Trophoblast cell (in vitro differentiated cells and primary cell): ENCODE measurements around the gene BAIAP2.

Experiments used
- DNase-seq, 2 donors: peaks; one replicate each; pipeline ENCODE4 v3.0.0-alpha.2; 2016
- H2AFZ ChIP-seq: 2 replicates; pipeline ENCODE4 v1.6.1; 2013; ENCODE audit warnings: low read length, moderate library complexity, mild to moderate bottlenecking; ENCODE audit not compliant: insufficient read depth, poor library complexity
- H2AK5ac ChIP-seq: 2 replicates; pipeline ENCODE4 v1.6.1; 2013; ENCODE audit warnings: mild to moderate bottlenecking, low read length
- H2BK120ac ChIP-seq: 2 replicates; pipeline ENCODE4 v1.6.1; 2013; ENCODE audit warnings: low read length, mild to moderate bottlenecking, moderate library complexity; ENCODE audit not compliant: insufficient read depth, poor library complexity
- H2BK12ac ChIP-seq: 2 replicates; pipeline ENCODE4 v1.6.1; 2013; ENCODE audit warnings: mild to moderate bottlenecking, low read length, moderate library complexity
- H2BK5ac ChIP-seq: 2 replicates; pipeline ENCODE4 v1.6.1; 2013; ENCODE audit warnings: low read length, low read depth, moderate library complexity, mild to moderate bottlenecking; ENCODE audit not compliant: poor library complexity
- H3K14ac ChIP-seq: 2 replicates; pipeline ENCODE4 v1.6.1; 2013; ENCODE audit warnings: mild to moderate bottlenecking, low read length
- H3K18ac ChIP-seq: 2 replicates; pipeline ENCODE4 v1.6.1; 2013; ENCODE audit warnings: mild to moderate bottlenecking, low read length
- H3K23ac ChIP-seq: 2 replicates; pipeline ENCODE4 v1.6.1; 2013; ENCODE audit warnings: low read length
- H3K27ac ChIP-seq: 2 replicates; pipeline ENCODE4 v1.5.1; 2013; ENCODE audit warnings: low read depth, mild to moderate bottlenecking, inconsistent platforms, low read length, moderate library complexity
- H3K27me3 ChIP-seq: 2 replicates; pipeline ENCODE4 v1.6.1; 2013; ENCODE audit warnings: inconsistent platforms, mild to moderate bottlenecking, low read length, moderate library complexity; ENCODE audit not compliant: insufficient read depth
- H3K36me3 ChIP-seq, 2 experiments: 1 replicate in 1 of 2; 2 replicates in 1 of 2; pipeline ENCODE4 v1.6.1; 2013; ENCODE audit warnings: low read length in 2 of 2, mild to moderate bottlenecking in 2 of 2, moderate library complexity in 1 of 2; ENCODE audit not compliant: insufficient read depth in 2 of 2, control insufficient read depth in 1 of 2
- H3K4ac ChIP-seq: 2 replicates; pipeline ENCODE4 v1.6.1; 2013; ENCODE audit warnings: low read depth, mild to moderate bottlenecking, low read length, moderate library complexity
- H3K4me1 ChIP-seq, 2 experiments: 1 replicate in 1 of 2; 2 replicates in 1 of 2; pipeline ENCODE4 v1.6.1; 2013; ENCODE audit warnings: low read length in 2 of 2, mild to moderate bottlenecking in 2 of 2, moderate library complexity in 1 of 2; ENCODE audit not compliant: insufficient read depth in 2 of 2, control insufficient read depth in 1 of 2
- H3K4me2 ChIP-seq: 2 replicates; pipeline ENCODE4 v1.6.1; 2013; ENCODE audit warnings: inconsistent platforms, mild to moderate bottlenecking, low read length, moderate library complexity
- H3K4me3 ChIP-seq: 2 replicates; pipeline ENCODE4 v1.5.1; 2013; ENCODE audit warnings: mild to moderate bottlenecking, low read depth, low read length, inconsistent platforms
- H3K79me1 ChIP-seq: one replicate; pipeline ENCODE4 v1.6.1; 2013; ENCODE audit warnings: low read length
- H3K79me2 ChIP-seq: 2 replicates; pipeline ENCODE4 v1.6.1; 2013; ENCODE audit warnings: low read length, mild to moderate bottlenecking; ENCODE audit not compliant: control insufficient read depth, insufficient read depth, poor library complexity
- H3K9ac ChIP-seq: 2 replicates; pipeline ENCODE4 v1.6.1; 2013; ENCODE audit warnings: mild to moderate bottlenecking, low read length
- H3K9me3 ChIP-seq: 2 replicates; pipeline ENCODE4 v1.6.1; 2013; ENCODE audit warnings: low read depth, mild to moderate bottlenecking, control low read depth, inconsistent platforms, low read length; ENCODE audit not compliant: insufficient read depth
- H4K12ac ChIP-seq: 2 replicates; pipeline ENCODE4 v1.6.1; 2013; ENCODE audit warnings: low read depth, mild to moderate bottlenecking, low read length, moderate library complexity
- H4K8ac ChIP-seq: 2 replicates; pipeline ENCODE4 v1.6.1; 2013; ENCODE audit warnings: low read depth, mild to moderate bottlenecking, low read length, moderate library complexity
- H4K91ac ChIP-seq: one replicate; pipeline ENCODE4 v1.6.1; 2013; ENCODE audit warnings: low read depth, mild to moderate bottlenecking, low read length, moderate library complexity
- WGBS: extraction: QIAGEN DNeasy Blood & Tissue Kit; methylation state at CpG from one replicate; pipeline ENCODE4 v1.1.7; 2013; ENCODE audit warnings: missing lambda C conversion rate; ENCODE audit not compliant: insufficient read length, insufficient coverage; ENCODE audit errors: extremely low coverage; 5-methylcytosine and 5-hydroxymethylcytosine counted together

The BAIAP2 gene

DNA sequence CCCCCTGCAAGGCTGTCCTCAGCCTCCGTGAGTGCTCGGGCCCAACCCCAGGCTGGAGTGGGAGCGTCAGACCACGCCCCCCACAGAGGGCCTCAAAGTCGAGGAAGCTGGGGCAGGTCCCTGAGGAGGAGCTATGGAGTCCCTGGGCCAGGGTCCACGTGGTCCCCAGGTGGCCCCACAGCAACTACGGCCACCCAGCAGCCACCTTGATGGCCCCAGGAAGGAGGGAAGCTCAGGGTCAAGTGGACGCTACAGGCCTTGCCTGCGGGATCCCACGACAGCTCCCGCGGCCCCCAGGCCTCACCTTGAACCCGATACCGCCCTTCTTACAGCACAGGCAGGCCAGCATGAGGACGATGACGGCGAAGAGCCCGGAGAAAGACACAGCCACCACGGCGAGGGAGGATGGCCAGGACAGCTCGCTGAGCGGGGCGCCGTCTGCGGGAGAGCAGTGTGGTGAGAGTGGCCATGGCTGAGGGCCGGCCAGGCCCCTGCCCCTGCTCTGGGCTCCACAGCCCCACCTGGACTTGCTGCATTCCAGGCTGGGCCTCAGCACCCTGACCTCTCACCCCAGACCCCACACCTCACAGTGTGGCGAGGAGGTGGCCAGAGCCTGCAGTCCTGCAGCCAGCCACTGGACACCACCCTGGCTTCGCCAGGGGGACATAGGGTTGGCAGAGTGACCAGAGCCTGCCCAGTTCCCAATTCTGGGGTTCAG is 99.3 kb downstream of the BAIAP2 start:
- no CpG with 5 or more reads among the region's 28 CpGs for WGBS
- no peak overlapping the region for H3K14ac ChIP-seq

DNA sequence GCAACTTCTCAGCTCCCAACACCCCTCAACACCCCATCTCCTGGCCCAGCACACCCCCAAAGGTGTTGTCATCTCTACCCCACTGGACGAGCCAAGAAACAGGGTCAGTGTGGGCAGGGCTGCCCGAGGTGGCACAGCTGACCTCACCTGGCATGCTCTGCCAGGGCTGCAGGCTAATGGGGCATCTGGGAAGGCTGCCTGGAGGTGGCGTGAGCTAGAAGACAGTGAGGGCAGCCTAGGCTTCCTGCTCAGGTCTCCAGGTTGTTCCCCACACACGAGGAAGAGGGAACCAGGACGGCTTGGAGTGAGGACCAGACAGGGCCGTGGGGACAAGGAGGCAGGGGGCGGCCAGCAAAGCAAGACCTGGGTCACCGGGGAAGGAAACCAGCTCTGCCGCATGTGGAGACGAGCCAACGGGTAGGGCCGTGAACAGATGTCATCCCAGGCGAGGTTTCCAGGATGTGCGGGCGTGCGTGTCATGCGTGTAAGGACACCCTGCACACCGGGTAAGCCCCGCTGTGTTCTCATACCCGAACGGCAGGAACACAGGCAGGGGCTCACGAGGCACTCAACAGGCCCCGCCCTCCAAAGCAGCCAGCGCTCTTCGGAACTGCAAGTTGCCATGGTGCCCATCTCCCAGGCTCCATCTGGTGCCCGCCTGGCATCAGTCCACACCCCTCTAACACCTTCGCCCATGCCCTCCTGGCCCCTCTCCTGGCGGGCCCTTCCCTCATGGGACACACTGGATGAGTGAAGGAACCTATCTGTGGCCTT is 100.7 kb downstream of the BAIAP2 start:
- Histone ChIP-seq H3K18ac (no peak overlapping the region), H3K9me3 (peaks cover 19% of the 10 kb centered on the region), H3K4me1 (peaks cover 2 to 3% of the 10 kb centered on the region in 2 experiments), H4K12ac (no peak overlapping the region), H4K8ac (no peak overlapping the region), H3K27me3 (no peaks in the 10 kb centered on the region), H3K79me2 (no peaks in the 10 kb centered on the region), H3K4ac (no peak overlapping the region), H2AFZ (no peak overlapping the region), H3K36me3 (no peaks in the 10 kb centered on the region), H3K9ac (no peak overlapping the region), H2AK5ac (no peak overlapping the region), H3K14ac (no peak overlapping the region), H4K91ac (no peak overlapping the region), H3K23ac (no peak overlapping the region), H2BK5ac (no peak overlapping the region), H3K4me3 (no peak overlapping the region), H3K27ac (no peak overlapping the region), H2BK120ac (no peak overlapping the region), H3K79me1 (no peaks in the 10 kb centered on the region), H2BK12ac (no peak overlapping the region), H3K4me2 (no peak overlapping the region)
- DNase-seq, result no peak
- WGBS, result no CpG with 5 or more reads among the region's 28 CpGs

More for the DNA sequence above, 99.3 kb downstream of the BAIAP2 start:
- Histone ChIP-seq H4K91ac (no peak overlapping the region), H3K4me1 (peaks cover 2 to 3% of the 10 kb centered on the region in 2 experiments), H3K79me1 (no peaks in the 10 kb centered on the region), H3K27me3 (no peaks in the 10 kb centered on the region), H2BK5ac (no peak overlapping the region), H2AK5ac (no peak overlapping the region), H4K8ac (no peak overlapping the region), H2AFZ (no peak overlapping the region), H3K18ac (no peak overlapping the region), H3K4me3 (no peak overlapping the region), H2BK12ac (no peak overlapping the region), H3K9ac (no peak overlapping the region), H3K79me2 (no peaks in the 10 kb centered on the region), H3K27ac (no peak overlapping the region), H3K36me3 (no peaks in the 10 kb centered on the region), H3K9me3 (peaks cover 17% of the 10 kb centered on the region), H3K4me2 (no peak overlapping the region), H4K12ac (no peak overlapping the region), H2BK120ac (no peak overlapping the region), H3K4ac (no peak overlapping the region), H3K23ac (no peak overlapping the region)
- no peak for DNase-seq

DNA sequence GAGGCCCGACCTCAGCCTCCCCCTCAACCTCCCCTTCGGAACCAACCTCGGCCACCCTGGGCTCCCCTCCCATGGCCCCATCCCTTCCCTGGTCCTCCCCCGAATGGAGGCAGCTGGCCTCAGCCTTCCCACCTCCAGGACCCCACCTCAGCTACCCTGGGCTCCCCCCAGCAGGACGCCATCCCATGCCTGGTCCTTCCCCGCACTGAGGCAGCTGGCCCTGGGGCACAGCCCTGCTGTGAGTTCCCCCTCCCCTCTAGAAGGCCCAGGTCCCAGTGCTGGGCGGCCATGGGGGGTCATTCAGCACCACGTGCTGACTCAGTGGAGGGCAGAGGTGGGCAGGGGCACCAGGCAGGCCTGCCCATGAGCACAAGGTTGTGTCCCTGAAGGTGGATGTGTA is 101.4 kb downstream of the BAIAP2 start:
- peaks cover 2 to 3% of the 10 kb centered on the region in 2 experiments for H3K4me1 ChIP-seq
- no peak overlapping the region for H3K27ac ChIP-seq
- no peaks in the 10 kb centered on the region for H3K36me3 ChIP-seq
- H3K14ac ChIP-seq, result no peak overlapping the region
- no peak overlapping the region for H3K23ac ChIP-seq
- H3K4me3 ChIP-seq, result no peak overlapping the region
- H3K79me1 ChIP-seq, result no peaks in the 10 kb centered on the region
- no peak for DNase-seq
- H4K12ac ChIP-seq, result no peak overlapping the region
- no peaks in the 10 kb centered on the region for H3K27me3 ChIP-seq
- H2BK120ac ChIP-seq, result no peak overlapping the region
- H2BK5ac ChIP-seq, result no peak overlapping the region
- no peak overlapping the region for H2BK12ac ChIP-seq
- H2AK5ac ChIP-seq, result no peak overlapping the region
- H4K91ac ChIP-seq, result no peak overlapping the region
- H4K8ac ChIP-seq, result no peak overlapping the region
- H3K4me2 ChIP-seq, result no peak overlapping the region
- H3K9ac ChIP-seq, result no peak overlapping the region
- no peak overlapping the region for H2AFZ ChIP-seq
- H3K9me3 ChIP-seq, result peaks cover 19% of the 10 kb centered on the region
- H3K4ac ChIP-seq, result no peak overlapping the region
- WGBS, result no CpG with 5 or more reads among the region's 8 CpGs
- H3K18ac ChIP-seq, result no peak overlapping the region
- H3K79me2 ChIP-seq, result no peaks in the 10 kb centered on the region

DNA sequence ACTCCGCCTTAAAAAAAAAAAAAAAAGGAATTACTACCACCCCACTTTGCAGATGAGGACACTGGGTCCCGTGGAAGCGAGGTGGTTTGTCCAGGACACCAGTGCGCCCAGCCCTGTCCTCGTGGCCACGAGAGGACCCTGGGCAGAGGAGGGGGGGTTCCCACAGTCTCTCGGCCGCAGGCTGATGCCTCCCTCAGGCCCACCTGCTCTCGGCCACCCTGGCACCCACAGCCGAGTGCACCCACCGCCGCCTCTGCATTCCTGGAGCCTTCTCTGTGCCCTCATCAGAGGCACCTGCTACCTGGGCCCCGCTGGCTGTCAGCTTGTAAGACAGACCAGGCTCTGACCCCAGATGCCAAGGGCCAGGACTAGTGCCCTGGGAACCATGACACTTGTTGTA is 102.3 kb downstream of the BAIAP2 start:
- H3K4me1 ChIP-seq, result peaks cover 2 to 3% of the 10 kb centered on the region in 2 experiments
- no peaks in the 10 kb centered on the region for H3K79me2 ChIP-seq
- H3K18ac ChIP-seq, result no peak overlapping the region
- DNase-seq, result no peak
- H4K8ac ChIP-seq, result no peak overlapping the region
- H2BK5ac ChIP-seq, result no peak overlapping the region
- no peak overlapping the region for H3K23ac ChIP-seq
- no peak overlapping the region for H2AK5ac ChIP-seq
- no peak overlapping the region for H2BK12ac ChIP-seq
- H3K27ac ChIP-seq, result no peak overlapping the region
- no peak overlapping the region for H3K9ac ChIP-seq
- no peaks in the 10 kb centered on the region for H3K79me1 ChIP-seq
- no peak overlapping the region for H3K4me2 ChIP-seq
- H3K9me3 ChIP-seq, result peaks cover 19% of the 10 kb centered on the region
- H3K14ac ChIP-seq, result no peak overlapping the region
- H4K12ac ChIP-seq, result no peak overlapping the region
- WGBS, result no CpG with 5 or more reads among the region's 13 CpGs
- no peak overlapping the region for H2BK120ac ChIP-seq
- H3K27me3 ChIP-seq, result no peaks in the 10 kb centered on the region
- H3K4ac ChIP-seq, result no peak overlapping the region
- no peak overlapping the region for H4K91ac ChIP-seq
- H3K36me3 ChIP-seq, result no peaks in the 10 kb centered on the region
- H2AFZ ChIP-seq, result no peak overlapping the region
- no peak overlapping the region for H3K4me3 ChIP-seq
